Measurements from ENCODE around the gene TSPAN12. TPM values are rescaled to one million over a fixed set of nuclear protein-coding genes. Genes with fewer than 3 reads are reported as not detected.

TSPAN12 gene
- polyA plus RNA-seq, 2 of the 4 experiments (the other 2 are of a cell fraction), result 0.62 to 0.98 TPM

- no peak for TF ChIP-seq CTCF (IDR thresholded peaks at IDR 0.05)
- no peak for TF ChIP-seq SMC3 (IDR thresholded peaks at IDR 0.05)
- no peak for TF ChIP-seq MAX (IDR thresholded peaks at IDR 0.05)
- no peak for TF ChIP-seq HOXB13 (CRISPR knock-in tag; IDR thresholded peaks at IDR 0.05; ENCODE audit: low read depth)
- no peak for TF ChIP-seq JUNB (IDR thresholded peaks at IDR 0.05)
Observed at GRCh38 chr7:120828528-120828927, 29.4 kb downstream of the TSPAN12 start (continued).

GRCh38 chr7:120827371-120828118, 30.4 kb downstream of the TSPAN12 start:
- no peak for FAIRE-seq
- POLR2A ChIA-PET, result no interaction called here

GRCh38 chr7:120825576-120825975, 32.4 kb downstream of the TSPAN12 start:
- CTCF ChIA-PET, result no interaction called here

More at GRCh38 chr7:120827371-120828118, 30.4 kb downstream of the TSPAN12 start:
- TF ChIP-seq HOXA7 (CRISPR knock-in tag; IDR thresholded peaks at IDR 0.05), result no peak
- no peak for TF ChIP-seq ELK1 (IDR thresholded peaks at IDR 0.05; ENCODE audit: low read depth, low read length)
- peak; percentile 41 for TF ChIP-seq MAFK (IDR thresholded peaks at IDR 0.05; ENCODE audit: partially characterized antibody)
- Histone ChIP-seq H3K27ac (no peak overlapping the region), H3K4me3 (no peak overlapping the region), H3K4me2 (no peak overlapping the region), H3K9me3 (no peaks in the 10 kb centered on the region), H3K4me1 (no peaks in the 10 kb centered on the region)
- ATAC-seq, result no peak
- no peak for DNase-seq (ENCODE audit: low read depth in 1 of 2, low spot score in 1 of 2)
- 43% methylated on average over 8 of the region's 8 CpGs for WGBS (ENCODE audit: missing lambda C conversion rate)
- CTCF ChIA-PET, result no interaction called here

More at GRCh38 chr7:120825576-120825975, 32.4 kb downstream of the TSPAN12 start:
- WGBS (ENCODE audit: missing lambda C conversion rate), result under 1% methylated on average over 2 of the region's 2 CpGs
- Histone ChIP-seq H3K4me2 (no peak overlapping the region), H3K4me3 (no peak overlapping the region), H3K4me1 (no peaks in the 10 kb centered on the region), H3K9me3 (no peaks in the 10 kb centered on the region), H3K27ac (no peak overlapping the region)
- ATAC-seq, result no peak
- no peak for DNase-seq (ENCODE audit: low read depth in 1 of 2, low spot score in 1 of 2)
- no peak for TF ChIP-seq CBX8 (IDR thresholded peaks at IDR 0.05)
- no peak for TF ChIP-seq EHF (CRISPR knock-in tag; IDR thresholded peaks at IDR 0.05)
- TF ChIP-seq BCL3 (IDR thresholded peaks at IDR 0.05), result no peak
- TF ChIP-seq ELK1 (IDR thresholded peaks at IDR 0.05; ENCODE audit: low read depth, low read length), result no peak
- no peak for TF ChIP-seq RCOR1 (IDR thresholded peaks at IDR 0.05; ENCODE audit: low read depth, low read length)
- TF ChIP-seq HDAC2 (IDR thresholded peaks at IDR 0.05), result no peak
- TF ChIP-seq HES2 (IDR thresholded peaks at IDR 0.05), result no peak
- TF ChIP-seq KDM5A (IDR thresholded peaks at IDR 0.05), result no peak
- TF ChIP-seq MAFK (IDR thresholded peaks at IDR 0.05; ENCODE audit: partially characterized antibody), result no peak
- TF ChIP-seq EHMT2 (IDR thresholded peaks at IDR 0.05; ENCODE audit: low read depth), result no peak
- no peak for TF ChIP-seq HMGXB4 (CRISPR knock-in tag; IDR thresholded peaks at IDR 0.05; ENCODE audit: borderline replicate concordance)
- TF ChIP-seq JUNB (IDR thresholded peaks at IDR 0.05), result no peak
- no peak for TF ChIP-seq ZNF302 (CRISPR knock-in tag; IDR thresholded peaks at IDR 0.05)
- TF ChIP-seq POLR2AphosphoS2 (conservative IDR thresholded peaks at IDR 0.05; ENCODE audit: low read length), result no peak
- no peak for TF ChIP-seq USF2 (IDR thresholded peaks at IDR 0.05)
- TF ChIP-seq ZC3H11A (IDR thresholded peaks at IDR 0.05), result no peak
- TF ChIP-seq NR3C1 (IDR thresholded peaks at IDR 0.05), result no peak
- FAIRE-seq, result no peak
- POLR2A ChIA-PET, result no interaction called here

All from A549 (cell line).